ENCODE data around the gene OR4L1.
A peak's percentile ranks its signal among the peaks of the same experiment; 100 is the strongest.
"Not testable (repeated sequence)": the region's sequence is repeated elsewhere in the genome, so short reads cannot be mapped to it uniquely, and the experiment has no call there.

OR4L1 gene, protein sequence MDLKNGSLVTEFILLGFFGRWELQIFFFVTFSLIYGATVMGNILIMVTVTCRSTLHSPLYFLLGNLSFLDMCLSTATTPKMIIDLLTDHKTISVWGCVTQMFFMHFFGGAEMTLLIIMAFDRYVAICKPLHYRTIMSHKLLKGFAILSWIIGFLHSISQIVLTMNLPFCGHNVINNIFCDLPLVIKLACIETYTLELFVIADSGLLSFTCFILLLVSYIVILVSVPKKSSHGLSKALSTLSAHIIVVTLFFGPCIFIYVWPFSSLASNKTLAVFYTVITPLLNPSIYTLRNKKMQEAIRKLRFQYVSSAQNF

DNA sequence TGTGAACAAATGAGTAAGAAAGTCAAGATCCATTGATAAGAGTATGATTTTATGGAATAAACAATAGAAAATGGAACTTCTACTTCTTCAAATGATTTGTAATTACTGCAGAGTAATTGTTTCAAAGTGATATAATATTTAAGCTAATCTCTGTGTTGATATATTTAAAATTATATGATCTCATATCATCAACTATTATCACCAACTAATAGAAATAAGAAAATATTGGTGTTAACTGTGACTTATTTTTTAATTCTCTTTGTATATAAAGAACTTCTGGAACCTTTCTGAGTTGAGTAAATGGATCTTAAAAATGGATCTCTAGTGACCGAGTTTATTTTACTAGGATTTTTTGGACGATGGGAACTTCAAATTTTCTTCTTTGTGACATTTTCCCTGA is at the start of gene OR4L1:
Gene OR4L1 (plus strand): TSS at position 301 of the 400 bp plus-strand sequence. CDS start 0 bp downstream, at position 301.
- DNase-seq, result no peak

DNA sequence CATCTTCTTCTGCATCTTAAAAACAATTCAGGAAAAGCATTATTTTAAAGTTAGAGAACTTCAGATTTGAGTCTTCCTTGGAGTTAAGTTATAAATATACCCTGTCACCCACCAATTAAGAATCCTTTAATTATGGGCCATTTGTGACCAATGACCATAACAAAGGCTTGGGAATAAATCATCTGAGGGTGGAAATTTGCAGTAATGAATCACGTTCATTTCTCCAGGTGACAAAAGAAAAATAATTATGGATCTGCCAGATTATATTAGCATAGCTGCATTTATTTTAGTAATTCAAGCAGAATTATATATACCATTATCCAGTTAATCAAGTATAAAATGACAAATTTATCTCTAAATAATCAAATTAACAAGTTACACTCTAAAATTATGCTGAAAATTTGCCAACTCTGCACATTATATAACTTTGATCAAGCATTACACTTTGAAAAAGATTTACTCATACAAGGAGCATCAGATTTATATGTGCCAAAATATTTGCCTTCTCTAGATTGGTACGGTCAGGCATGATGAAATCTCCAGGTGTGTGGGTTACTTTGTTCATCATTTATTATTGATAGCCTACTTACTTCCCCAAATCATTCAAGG is 40.5 kb upstream of the OR4L1 start, which contains the start of gene OR4K14:
Gene OR4K14 (minus strand): TSS at position 51 of the 609 bp plus-strand sequence. CDS start 4,114 bp downstream, outside the sequence.
- DNase-seq, result no peak

DNA sequence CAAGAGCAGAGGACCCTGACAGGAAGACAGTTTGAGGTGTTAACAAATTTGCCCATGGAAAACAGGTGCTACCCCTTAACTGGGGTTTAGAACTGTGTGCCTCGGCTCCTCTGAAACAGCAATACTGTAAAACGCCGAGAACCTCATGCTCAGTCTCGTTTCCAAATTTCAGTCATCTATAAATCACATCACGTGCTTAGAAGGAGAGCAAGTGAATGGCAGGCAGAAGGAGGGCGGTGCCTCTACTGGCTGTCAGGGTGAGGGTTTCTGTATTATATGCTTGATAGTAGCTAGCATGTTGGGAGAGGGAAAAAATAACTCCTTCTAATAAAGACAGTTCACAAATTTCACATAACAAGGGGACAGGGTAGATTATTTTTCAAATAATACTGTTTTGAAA is 28.8 kb upstream of the OR4L1 start:
- DNase-seq, result no peak

DNA sequence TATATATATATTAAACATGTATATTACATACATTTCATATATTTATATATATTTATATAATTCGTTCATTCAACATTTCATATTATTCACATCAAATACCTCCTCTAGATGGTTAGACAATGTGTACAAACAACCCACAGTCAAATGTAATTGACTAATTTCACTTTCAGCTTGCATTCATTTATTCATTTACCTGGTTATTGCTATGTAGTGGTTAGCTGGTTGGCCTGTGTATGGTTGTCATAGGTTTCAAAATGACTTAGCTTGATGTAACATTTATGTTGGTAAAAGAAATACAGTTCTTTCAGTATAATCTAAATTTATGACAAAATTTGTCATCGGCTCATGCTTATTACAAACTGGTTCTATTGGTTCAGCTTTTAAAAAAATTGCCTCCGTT is 24.4 kb upstream of the OR4L1 start:
- DNase-seq, result no peak

DNA sequence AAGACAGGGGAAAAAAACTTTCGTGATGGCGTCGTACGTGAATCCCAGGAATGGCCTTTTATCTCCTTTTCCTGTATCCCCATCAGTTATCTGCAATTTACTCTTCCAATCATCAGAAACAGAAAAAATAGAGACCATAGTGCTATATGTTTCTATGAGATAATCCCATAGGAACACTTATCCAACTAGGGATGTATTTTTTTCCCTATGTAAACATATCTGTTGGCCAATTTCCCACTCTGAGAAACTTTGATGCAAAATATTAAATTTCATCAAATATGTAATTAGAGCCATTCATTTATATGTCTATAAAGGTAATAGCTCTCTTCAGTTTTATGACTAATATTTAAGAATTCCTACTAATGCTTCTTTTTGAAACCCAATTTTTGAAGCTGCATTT is 23.9 kb upstream of the OR4L1 start, which contains the start of gene OR4K13:
Gene OR4K13 (minus strand): TSS at position 101 of the 400 bp plus-strand sequence. CDS start 1,280 bp downstream, outside the sequence.
- peak; percentile 46 for DNase-seq

DNA sequence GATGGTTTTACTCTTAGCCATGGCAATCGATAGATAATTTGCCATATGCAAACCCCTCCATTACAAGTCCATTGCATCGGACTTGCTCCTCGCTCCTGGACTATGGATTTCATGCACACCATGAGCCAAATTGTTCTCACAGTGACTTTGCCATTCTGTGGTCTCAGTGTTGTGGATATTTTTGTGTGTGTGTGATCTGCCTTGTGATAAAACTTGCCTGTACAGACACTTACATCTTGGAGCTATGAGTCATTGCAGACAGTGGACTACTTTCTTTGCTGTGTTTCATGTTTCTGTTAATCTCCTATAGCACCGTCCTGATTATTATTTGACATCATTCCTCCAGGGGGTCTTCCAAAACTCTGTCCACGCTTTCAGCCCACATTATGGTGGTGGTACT is 15.6 kb upstream of the OR4L1 start:
- DNase-seq, result no peak

DNA sequence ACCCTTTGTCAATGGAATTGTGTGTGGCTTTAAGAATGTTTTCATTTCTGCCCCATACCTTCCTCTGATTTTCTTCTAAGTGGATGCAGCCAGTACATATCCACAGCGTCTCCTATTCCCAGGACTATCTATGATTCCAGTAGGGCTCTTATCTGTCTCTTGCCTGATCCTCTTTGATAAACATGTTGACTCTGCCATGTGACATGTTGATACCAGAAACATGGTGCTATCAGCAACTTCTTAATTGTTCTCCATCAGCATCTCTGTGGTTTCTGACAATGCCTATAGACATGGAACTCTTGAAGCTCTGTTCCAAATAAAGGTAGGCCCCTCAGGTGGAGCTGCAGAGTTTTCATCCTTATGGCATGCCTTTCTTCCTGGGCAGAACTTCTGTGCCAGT is 11.6 kb upstream of the OR4L1 start:
- no peak for DNase-seq

DNA sequence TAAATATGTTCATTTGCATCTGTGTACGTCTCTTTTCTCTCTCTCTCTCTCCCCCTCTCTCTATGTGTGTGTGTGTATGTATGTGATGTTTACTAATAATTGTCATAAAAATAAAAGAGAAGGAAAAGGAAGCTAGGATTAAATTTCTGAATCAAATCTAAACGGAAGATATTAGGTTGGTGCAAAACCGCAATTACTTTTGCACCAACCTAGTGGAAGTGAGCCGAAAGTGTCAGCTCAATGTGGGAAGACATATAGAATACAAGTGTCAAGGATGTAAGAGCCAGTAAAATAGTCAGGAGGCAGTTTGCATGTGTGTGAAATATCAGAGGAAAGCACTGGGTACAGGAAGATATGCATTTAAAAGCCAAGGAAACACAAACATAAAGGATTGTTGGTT is 32.2 kb downstream of the OR4L1 start:
- no peak for DNase-seq

DNA sequence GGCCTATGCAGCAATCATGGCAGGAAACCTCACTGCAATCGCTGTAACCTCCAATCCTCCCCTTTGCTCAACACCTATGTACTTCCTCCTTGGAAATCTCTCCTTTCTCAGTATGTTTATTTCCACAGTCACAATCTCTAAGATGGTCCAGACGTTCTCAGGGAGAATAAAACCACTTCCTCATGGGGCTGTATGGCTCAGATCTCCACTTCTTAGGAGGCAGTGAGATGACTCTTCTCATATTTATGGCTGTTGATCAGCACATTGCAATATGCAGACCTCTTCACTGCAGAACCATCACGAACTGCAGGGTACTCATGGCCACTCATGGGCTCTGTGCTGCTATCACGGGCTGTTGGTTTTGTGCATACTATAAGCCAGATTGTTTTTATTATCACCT is 33.6 kb downstream of the OR4L1 start:
- DNase-seq, result no peak

DNA sequence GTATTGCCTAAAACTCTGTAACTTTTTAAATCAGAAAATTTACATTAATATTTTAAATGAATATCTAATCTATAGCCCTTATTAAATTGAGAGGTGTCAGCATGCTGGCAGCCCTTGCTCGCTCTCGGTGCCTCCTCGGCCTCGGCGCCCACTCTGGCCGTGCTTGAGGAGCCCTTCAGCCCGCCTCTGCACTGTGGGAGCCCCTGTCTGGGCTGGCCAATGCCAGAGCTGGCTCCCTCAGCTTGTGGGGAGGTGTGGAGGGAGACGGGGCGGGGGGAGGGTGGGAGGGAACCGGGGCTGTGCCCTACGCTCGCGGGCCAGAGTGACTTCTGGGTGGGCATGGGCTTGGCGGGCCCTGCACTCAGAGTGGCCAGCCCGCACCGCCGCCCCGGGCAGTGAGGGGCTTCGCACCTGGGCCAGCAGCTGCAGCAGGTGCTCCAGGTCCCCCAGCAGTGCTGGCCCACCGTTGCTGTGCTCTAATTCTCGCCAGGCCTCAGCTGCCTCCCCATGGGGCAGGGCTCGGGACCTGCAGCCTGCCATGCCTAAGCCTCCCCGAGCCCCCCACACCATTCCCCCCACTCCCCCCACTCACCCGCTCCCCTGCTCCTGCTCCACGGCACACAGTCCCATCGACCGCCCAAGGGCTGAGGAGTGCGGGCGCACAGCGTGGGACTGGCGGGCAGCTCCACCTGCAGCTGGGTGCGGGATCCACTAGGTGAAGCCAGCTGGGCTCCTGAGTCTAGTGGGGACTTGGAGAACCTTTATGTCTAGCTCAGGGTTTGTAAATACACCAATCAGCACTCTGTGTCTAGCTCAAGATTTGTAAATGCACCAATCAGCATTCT is 39.3 kb downstream of the OR4L1 start:
- DNase-seq, result not testable (repeated sequence)

DNA sequence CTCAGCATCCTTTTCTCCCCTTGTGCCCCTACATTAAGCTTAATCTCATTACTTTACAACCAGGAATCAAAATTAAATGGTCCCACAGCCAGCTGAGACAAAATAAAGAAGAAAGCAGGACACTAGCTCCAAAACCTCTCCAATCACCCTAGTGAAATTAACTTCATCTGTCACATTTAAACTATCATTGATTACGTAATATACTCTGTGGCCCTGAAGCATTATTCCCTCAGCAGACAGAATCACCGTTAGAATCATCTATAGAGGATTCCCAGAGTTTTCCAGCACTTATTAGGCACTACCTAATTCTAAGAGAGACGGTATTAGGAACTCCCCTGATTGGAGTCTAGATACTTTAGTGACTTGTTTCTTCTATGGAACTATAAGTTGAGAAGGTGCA is 50.6 kb downstream of the OR4L1 start, which contains the start of gene OR4K17:
Gene OR4K17 (plus strand): TSS at position 302 of the 400 bp plus-strand sequence. CDS start 6,761 bp downstream, outside the sequence.
- no peak for DNase-seq
